Measurements from ENCODE around the gene RNF144B. TPM values are rescaled to one million over a fixed set of nuclear protein-coding genes. Genes with fewer than 3 reads are reported as not detected.

Gene RNF144B
- total and polyA plus RNA-seq, 2 of the 8 experiments (the other 6 are each of a cell fraction or from before 2014, with no cell fraction given): 1.8 to 11.2 TPM

DNA sequence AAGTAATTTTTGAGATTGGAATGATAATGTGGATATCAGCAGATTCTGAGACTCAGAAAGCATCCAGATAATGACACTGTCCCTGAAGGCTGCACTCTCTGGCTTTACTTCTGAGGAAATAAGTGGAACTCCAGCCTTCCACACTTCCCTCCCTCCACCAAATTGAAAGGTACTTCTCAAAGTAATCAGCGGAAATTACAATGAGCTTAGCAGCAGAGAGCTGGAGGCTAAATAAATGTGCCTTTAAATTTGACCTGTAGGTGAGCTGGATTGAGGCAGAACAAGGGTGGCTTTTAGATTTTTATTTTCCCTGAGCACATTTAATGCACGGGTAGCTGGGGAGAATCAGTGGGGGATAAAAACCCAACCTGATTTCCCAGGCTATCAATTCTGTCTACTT lies 39.3 kb upstream of the RNF144B start:
- Histone ChIP-seq H3K27me3 (replicated peaks in 1 of 4; ENCODE audit: control insufficient read depth in 3 of 4, extremely low read depth in 1 of 4, insufficient read depth in 3 of 4, low read length in 3 of 4) (no peaks in the 10 kb centered on the region; a peak in 1 of 7 replicates), H3K23me2 (ENCODE audit: low read depth, low read length) (no peaks in the 10 kb centered on the region), H3K79me2 (ENCODE audit: control insufficient read depth in 1 of 2, insufficient read depth in 2 of 2, low read length in 2 of 2) (no peaks in the 10 kb centered on the region), H3K4me3 (ENCODE audit: extremely low read depth in 1 of 4, insufficient read depth in 2 of 4, low read depth in 3 of 4, low read length in 4 of 4) (no peak overlapping the region), H4K20me1 (replicated peaks in 1 of 2; ENCODE audit: control insufficient read depth in 1 of 2, insufficient read depth in 2 of 2, low read length in 2 of 2) (no peaks in the 10 kb centered on the region), H2BK12ac (ENCODE audit: low read depth, low read length) (no peak overlapping the region), H2BK20ac (ENCODE audit: low read length) (no peak overlapping the region), H3K14ac (ENCODE audit: insufficient read length) (no peak overlapping the region), H3K4me2 (ENCODE audit: insufficient read depth in 1 of 2, low read depth in 2 of 2, low read length in 2 of 2) (no peak overlapping the region), H3K4me1 (replicated peaks in 1 of 4; ENCODE audit: control insufficient read depth in 3 of 4, insufficient read depth in 4 of 4, low read length in 3 of 4) (no peaks in the 10 kb centered on the region), H3K4ac (replicated peaks; ENCODE audit: insufficient read length, low read depth, low read length) (no peak overlapping the region), H2AFZ (ENCODE audit: low read length) (no peak overlapping the region), H2AK5ac (ENCODE audit: low read depth, low read length) (no peak overlapping the region), H4K91ac (replicated peaks; ENCODE audit: insufficient read length, low read length) (no peak overlapping the region), H3K36me3 (ENCODE audit: control insufficient read depth in 2 of 4, insufficient read depth in 4 of 4, low read length in 3 of 4) (no peaks in the 10 kb centered on the region), H3K9ac (replicated peaks in 1 of 4; ENCODE audit: extremely low read depth in 1 of 4, low read depth in 3 of 4, low read length in 3 of 4) (no peak overlapping the region), H3K9me3 (ENCODE audit: insufficient read depth in 2 of 2, low read depth in 1 of 2, low read length in 1 of 2) (no peaks in the 10 kb centered on the region), H4K5ac (ENCODE audit: insufficient read length, low read depth, low read length) (no peak overlapping the region), H2BK15ac (ENCODE audit: low read length) (no peak overlapping the region), H2BK120ac (replicated peaks; ENCODE audit: low read depth, low read length) (no peak overlapping the region), H3K23ac (ENCODE audit: insufficient read length) (no peak overlapping the region), H2BK5ac (ENCODE audit: low read depth, low read length) (no peak overlapping the region), H3K27ac (ENCODE audit: low read depth, low read length) (no peak overlapping the region), H3K79me1 (ENCODE audit: low read depth, low read length) (no peaks in the 10 kb centered on the region), H4K8ac (ENCODE audit: extremely low read depth, insufficient read depth, low read length) (no peak overlapping the region), H3K18ac (ENCODE audit: extremely low read depth, low read length) (no peak overlapping the region), H3K56ac (replicated peaks; ENCODE audit: insufficient read length, low read depth, low read length) (no peak overlapping the region)
- no peak for FAIRE-seq
- POLR2A ChIA-PET (ENCODE audit: partially characterized antibody): no interaction called here
- CTCF ChIA-PET (ENCODE audit: partially characterized antibody): interaction anchor here (1.2 kb wide), 1 partner anchor 11 kb away, joined by 3 read pairs; no protein-coding TSS in a partner anchor
- no peak for DNase-seq (ENCODE audit: low read depth in 1 of 2, low spot score in 2 of 2)
- 72% methylated on average over 2 of the region's 2 CpGs; no CpG with 5 or more reads in 1 of the 2 experiments for WGBS, 2 experiments (ENCODE audit: extremely low coverage in 1 of 2, insufficient coverage in 1 of 2, insufficient read length in 1 of 2, insufficient replicate concordance in 2 of 2, low coverage in 1 of 2, low lambda C conversion rate in 2 of 2, missing lambda C conversion rate in 1 of 2)
- no peak for TF ChIP-seq GABPA (IDR thresholded peaks at IDR 0.05; ENCODE audit: borderline replicate concordance, insufficient read depth, low read length)
- TF ChIP-seq TBP (IDR thresholded peaks at IDR 0.05; ENCODE audit: low read depth, low read length): no peak
- TF ChIP-seq, protein P1, sequence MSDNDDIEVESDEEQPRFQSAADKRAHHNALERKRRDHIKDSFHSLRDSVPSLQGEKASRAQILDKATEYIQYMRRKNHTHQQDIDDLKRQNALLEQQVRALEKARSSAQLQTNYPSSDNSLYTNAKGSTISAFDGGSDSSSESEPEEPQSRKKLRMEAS (IDR thresholded peaks at IDR 0.05): no peak
- TF ChIP-seq SIRT6 (IDR thresholded peaks at IDR 0.05; ENCODE audit: low read length): no peak
- TF ChIP-seq SIN3A (conservative IDR thresholded peaks at IDR 0.05 in 1 of 2, IDR thresholded peaks at IDR 0.05 in 1 of 2; ENCODE audit: low read depth in 1 of 2, low read length in 2 of 2): no peak
- TF ChIP-seq, protein P2, sequence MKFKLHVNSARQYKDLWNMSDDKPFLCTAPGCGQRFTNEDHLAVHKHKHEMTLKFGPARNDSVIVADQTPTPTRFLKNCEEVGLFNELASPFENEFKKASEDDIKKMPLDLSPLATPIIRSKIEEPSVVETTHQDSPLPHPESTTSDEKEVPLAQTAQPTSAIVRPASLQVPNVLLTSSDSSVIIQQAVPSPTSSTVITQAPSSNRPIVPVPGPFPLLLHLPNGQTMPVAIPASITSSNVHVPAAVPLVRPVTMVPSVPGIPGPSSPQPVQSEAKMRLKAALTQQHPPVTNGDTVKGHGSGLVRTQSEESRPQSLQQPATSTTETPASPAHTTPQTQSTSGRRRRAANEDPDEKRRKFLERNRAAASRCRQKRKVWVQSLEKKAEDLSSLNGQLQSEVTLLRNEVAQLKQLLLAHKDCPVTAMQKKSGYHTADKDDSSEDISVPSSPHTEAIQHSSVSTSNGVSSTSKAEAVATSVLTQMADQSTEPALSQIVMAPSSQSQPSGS (IDR thresholded peaks at IDR 0.05; ENCODE audit: low read length): no peak
- TF ChIP-seq CBX8 (IDR thresholded peaks at IDR 0.05; ENCODE audit: borderline replicate concordance, low read depth, low read length): no peak
- no peak for TF ChIP-seq HDAC2 (IDR thresholded peaks at IDR 0.05; ENCODE audit: borderline replicate concordance in 1 of 2, low read depth in 2 of 2, low read length in 2 of 2)
- TF ChIP-seq SIX5 (IDR thresholded peaks at IDR 0.05; ENCODE audit: low read depth, low read length): no peak
- no peak for TF ChIP-seq RFX5 (IDR thresholded peaks at IDR 0.05; ENCODE audit: borderline replicate concordance, low read depth, low read length)
- no peak for TF ChIP-seq KDM4A (IDR thresholded peaks at IDR 0.05; ENCODE audit: low read depth, low read length, severe bottlenecking)

Data from H1 (cell line).